ENCODE data around the gene DGKG.

Gene DGKG

GRCh38 chr3:186316666-186317260 is 45.3 kb downstream of the DGKG start:
- DNase-seq = no peak

- DNase-seq = no peak
Measured at GRCh38 chr3:186315581-186316354, 46.3 kb downstream of the DGKG start.

GRCh38 chr3:186314896-186315295 is 47.1 kb downstream of the DGKG start:
- no peak for DNase-seq

GRCh38 chr3:186311441-186311840 is 50.6 kb downstream of the DGKG start:
- DNase-seq = no peak

- no peak for DNase-seq
Measured at GRCh38 chr3:186308549-186308948, 53.5 kb downstream of the DGKG start.

- no peak for DNase-seq
Measured at GRCh38 chr3:186307594-186308221, 54.3 kb downstream of the DGKG start.

GRCh38 chr3:186305286-186305685 is 56.7 kb downstream of the DGKG start:
- DNase-seq = no peak

- DNase-seq = no peak
Measured at GRCh38 chr3:186303965-186304364, 58.1 kb downstream of the DGKG start.

GRCh38 chr3:186299327-186299726 is 62.7 kb downstream of the DGKG start:
- DNase-seq = no peak

- no peak for DNase-seq
Measured at GRCh38 chr3:186298876-186299275, 63.2 kb downstream of the DGKG start.

GRCh38 chr3:186290796-186291195 is 71.2 kb downstream of the DGKG start:
- no peak for DNase-seq

GRCh38 chr3:186287711-186288110 is 74.3 kb downstream of the DGKG start:
- DNase-seq = no peak

- DNase-seq = no peak
Measured at GRCh38 chr3:186286114-186286513, 75.9 kb downstream of the DGKG start.

GRCh38 chr3:186284661-186285060 is 77.4 kb downstream of the DGKG start:
- DNase-seq = no peak

GRCh38 chr3:186284349-186284652 is 77.7 kb downstream of the DGKG start:
- DNase-seq = no peak

GRCh38 chr3:186283651-186284348 is 78.2 kb downstream of the DGKG start:
- no peak for DNase-seq

- no peak for DNase-seq
Measured at GRCh38 chr3:186283096-186283495, 78.9 kb downstream of the DGKG start.

- DNase-seq = no peak
Measured at GRCh38 chr3:186281176-186281575, 80.9 kb downstream of the DGKG start.

GRCh38 chr3:186280737-186281136 is 81.3 kb downstream of the DGKG start:
- DNase-seq = no peak

GRCh38 chr3:186277268-186277909 is 84.6 kb downstream of the DGKG start:
- no peak for DNase-seq

GRCh38 chr3:186275436-186275835 is 86.6 kb downstream of the DGKG start:
- DNase-seq = no peak

- no peak for DNase-seq
Measured at GRCh38 chr3:186273586-186273985, 88.4 kb downstream of the DGKG start.

GRCh38 chr3:186270701-186271100 is 91.3 kb downstream of the DGKG start:
- no peak for DNase-seq

Measured in stimulated activated naive CD4-positive, alpha-beta T cell (primary cell).